Dedifferentiated amniotic fluid mesenchymal stem cell (primary cell): ENCODE data around the gene BCL2.

Experiments used
- DNase-seq: peaks from one replicate; pipeline ENCODE4 v3.0.0-alpha.2; 2016; ENCODE audit errors: extremely low spot score

BCL2 gene

DNA sequence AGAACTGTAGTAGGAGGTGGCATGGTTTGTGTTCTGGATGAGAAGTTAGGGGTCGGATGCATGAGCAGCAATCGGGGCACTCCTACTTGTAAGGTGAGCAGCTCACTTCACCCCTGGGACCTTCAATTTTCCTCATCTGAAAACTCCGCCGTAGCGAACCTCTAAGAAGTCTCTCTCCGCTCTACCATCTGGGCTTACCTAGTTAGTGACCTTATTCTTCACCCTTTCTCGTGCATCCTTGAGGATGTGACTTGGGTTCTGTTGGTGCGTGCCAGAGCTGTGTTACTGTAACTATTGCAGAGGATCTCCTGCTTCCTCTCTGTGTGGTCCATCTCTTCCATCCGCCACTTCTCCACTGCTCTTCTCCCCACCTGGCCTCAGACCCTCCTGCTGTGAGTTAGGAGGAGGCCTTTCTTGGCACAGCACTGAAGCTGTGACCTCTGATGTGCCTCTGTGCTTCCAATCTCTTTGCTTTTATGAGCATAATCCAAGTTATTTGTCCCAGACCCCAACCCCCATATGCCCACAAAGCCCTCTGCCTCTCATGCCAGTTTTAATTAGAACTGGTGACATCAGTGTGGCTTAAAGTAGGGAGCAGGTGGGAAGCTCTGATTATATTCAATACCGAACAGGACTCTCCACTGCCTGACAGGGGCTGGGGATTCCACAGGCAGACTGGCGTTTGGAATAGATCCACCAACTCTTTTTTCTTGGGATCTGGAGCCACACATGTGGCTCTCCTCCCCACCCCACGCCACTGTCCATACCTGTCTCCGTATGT is 178.4 kb downstream of the BCL2 start:
- no peak for DNase-seq

DNA sequence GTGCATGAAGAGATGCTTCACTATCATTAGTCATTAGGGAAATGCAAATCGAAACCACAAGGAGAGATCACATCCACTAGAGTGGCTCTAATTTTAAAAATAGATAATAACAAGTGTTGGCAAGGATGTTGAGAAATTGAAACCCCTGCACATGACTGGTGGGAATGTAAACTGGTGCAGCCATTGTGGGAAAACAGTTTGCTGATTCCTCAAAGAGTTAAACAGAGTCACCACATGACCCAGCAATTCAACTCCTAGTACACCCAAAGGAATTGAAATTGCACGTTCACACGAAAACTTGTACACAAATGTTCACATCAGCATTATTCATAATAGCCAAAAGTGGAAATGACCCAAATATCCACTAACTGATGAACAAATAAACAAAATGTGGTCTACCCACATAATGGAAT is 179.5 kb downstream of the BCL2 start:
- DNase-seq, result no peak

DNA sequence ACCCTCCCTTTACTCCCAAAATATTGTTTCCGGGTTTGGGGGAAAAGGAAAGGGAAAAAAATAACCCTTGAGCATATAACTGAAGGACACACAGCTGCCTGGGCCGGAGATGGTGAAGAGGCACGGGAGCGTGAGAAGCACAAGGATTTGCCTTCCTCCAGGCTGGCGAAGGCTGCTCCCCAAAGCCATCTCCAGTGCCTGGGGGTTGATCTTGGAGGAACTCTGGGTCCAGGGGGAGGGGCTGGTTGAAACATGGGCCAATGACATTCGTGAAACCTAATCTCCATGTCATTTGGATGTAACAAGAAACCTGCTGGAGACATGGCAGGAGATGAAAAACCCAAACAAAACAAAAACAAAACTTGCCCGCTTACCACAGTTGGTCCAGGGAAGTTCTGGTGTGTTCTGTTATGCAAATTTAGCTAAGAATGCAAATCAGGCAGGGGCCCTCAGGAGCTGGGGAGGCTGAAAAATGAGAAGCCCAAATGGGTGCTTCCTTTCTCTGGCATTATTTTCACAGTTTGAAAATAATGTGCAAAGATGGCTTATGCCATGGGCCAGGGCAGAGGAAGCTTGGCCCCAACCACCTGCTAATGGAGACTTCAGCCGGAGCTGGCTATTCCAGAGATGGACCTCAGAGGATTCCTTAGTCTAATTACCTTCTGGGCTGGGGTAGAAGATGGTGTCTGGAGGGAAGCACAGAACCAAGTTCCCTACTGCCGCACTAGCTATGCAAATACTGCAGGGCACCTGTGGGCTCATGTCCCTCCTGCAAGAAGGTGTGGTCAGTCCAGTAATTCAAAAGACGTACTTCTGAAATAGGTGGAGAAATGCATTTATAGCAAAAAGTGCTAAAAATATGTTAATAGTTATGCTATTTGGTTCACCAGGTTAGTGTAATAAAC is 180.9 kb downstream of the BCL2 start:
- no peak for DNase-seq

DNA sequence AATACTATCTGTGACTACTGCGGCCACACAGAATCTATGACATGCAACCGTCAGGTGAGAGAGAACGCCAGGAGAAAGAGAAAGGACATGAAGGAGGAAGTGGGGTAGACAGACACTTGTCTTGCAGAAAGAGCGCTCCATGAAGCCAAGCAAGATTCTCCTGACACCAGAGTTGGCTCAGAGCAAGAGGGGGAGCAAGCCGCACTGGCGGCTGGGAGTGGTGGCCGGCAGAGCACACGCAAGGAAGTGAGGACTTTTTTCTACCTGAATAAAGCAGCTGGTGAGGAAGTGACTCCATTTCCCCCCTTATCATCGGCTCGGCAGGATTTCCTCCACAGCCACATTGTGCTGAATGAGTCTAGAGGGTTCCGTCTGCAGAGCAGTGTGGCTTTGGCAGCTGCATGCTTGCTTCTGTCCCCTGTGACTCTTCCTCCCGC is 181.6 kb downstream of the BCL2 start:
- DNase-seq, result no peak

DNA sequence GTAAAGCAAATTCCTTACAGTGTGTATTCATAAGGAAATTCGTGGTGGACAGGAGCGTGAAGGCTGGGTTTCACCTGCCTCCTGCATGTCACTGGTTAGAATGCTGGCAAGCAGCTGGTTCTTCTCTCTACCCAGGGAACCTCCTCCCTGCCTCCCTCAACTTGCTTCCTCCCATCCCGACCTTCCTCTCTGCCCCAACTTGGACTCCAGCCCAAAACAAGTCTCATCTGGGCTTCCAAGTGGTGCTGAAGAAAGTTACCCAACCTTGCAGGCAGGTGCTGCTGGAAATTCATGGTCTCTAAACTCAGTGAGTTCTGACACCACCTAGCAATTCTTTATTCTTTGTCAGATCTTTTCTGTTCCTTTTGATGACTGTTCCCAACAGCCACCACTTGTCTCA is 184.5 kb downstream of the BCL2 start:
- DNase-seq, result no peak

DNA sequence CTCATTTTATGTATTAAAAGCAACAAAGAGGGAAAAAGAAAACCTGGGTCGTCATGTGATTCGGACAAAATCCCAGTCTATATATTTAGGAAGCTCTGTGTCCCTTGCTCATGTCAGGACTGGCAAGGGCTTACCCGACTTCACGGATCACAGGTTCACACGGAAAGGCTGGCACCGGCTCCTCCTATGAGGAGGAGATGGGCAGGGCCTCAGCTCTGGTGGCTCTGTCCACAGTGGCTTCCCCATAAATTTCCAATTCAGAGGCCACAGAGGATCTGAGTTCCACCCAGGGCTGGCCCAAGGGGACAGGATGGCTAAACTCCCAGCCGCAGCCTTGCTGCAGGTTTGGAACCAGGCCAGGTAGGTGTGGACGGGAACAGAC is 186.8 kb downstream of the BCL2 start:
- no peak for DNase-seq

DNA sequence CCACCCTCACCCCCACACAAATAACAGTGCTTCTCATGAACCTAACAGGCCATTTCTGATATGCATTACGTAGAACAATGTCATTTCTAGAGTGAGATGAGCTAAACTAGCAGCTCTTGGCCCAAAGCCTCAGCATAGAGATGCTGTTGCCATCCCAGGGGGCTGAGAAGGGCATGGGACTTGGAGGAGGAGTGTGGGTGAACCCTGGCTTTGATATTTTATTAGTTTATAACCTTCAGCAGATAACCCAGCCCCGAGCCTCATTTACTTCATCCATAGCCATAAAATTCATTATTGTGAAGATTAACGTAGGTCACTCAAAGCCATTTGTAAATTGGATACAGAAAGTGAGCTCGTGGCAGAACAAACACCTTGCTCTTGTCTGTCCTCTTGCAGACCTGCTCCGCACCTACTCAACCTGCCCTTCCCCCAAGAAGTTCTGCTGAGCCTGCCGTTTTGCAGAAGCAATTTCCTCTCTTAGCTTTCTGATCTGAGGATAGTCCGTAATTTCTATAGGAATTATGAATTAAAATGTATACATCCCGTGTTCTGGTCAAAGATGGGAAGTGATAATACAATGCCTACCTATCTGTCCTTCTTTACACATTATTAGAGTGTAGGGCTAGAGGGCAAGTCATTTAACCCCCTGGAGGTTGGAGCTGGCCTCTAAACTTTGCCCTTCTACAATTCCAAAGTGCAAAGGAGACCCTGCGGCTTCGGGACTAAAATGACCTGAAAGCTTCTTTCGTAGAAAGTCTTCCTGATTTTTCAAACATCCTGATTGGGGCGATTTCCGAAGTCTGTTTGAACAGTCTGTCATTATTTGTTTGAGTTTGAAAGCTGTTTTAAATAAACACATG is 187.4 kb downstream of the BCL2 start:
- no peak for DNase-seq

DNA sequence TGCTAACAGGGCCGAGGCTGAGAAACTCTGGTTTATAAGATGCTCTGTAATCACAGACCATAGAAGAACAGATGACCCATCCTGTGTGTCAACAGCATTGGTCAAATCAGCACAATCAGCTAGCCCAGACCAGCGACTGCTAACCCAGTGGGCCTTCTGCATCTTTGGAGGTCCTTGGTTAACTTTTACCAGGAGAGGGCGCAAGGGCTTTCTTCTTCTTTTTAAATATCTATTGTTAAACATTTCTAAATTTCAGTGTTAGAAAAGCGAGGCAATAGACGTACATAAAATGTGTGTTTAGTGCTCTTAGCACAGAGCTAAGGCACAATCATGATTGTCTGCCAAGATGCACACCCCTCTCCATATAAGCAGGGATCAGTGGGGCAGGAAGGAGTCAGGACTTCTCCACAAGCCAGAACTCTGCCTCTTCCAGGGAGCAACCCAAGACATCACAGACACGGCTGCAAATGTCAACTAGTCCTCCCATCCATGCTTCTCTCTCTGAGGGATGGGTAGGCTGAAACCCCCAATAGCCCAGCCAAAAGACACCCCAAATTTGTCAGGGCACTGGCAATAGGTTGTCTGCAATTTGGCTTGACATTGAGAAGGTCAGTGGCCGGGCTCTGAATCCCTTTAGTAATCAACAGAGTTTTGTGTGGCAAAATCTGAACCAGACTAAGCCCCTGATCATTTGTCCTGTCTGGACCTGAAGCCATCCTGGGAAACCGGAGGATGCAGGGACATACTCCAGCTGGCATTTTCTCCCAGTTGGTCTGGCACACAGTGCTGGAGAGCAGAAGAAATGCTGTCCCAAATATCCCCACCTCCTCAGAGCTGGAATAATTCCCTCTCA is 188.2 kb downstream of the BCL2 start:
- DNase-seq, result peak; percentile 70

DNA sequence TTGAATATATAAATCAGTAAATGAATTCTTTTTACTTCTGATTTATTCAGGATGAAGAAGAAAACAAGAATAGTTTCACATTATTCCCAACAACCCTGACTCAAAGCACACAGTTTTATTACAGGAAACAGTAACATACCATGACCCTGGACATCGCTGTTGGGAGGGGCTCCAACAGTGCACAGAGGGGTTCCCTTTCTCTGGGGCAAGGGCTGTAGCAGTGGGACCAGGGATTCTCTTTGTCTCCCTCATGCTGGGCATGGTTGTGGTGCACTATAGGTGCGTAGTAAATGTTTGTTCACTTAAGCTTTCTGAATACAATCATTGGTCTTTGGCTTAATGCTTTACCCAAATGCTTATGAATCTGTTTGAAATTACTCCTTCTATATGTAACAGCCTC is 189.4 kb downstream of the BCL2 start:
- DNase-seq, result no peak

DNA sequence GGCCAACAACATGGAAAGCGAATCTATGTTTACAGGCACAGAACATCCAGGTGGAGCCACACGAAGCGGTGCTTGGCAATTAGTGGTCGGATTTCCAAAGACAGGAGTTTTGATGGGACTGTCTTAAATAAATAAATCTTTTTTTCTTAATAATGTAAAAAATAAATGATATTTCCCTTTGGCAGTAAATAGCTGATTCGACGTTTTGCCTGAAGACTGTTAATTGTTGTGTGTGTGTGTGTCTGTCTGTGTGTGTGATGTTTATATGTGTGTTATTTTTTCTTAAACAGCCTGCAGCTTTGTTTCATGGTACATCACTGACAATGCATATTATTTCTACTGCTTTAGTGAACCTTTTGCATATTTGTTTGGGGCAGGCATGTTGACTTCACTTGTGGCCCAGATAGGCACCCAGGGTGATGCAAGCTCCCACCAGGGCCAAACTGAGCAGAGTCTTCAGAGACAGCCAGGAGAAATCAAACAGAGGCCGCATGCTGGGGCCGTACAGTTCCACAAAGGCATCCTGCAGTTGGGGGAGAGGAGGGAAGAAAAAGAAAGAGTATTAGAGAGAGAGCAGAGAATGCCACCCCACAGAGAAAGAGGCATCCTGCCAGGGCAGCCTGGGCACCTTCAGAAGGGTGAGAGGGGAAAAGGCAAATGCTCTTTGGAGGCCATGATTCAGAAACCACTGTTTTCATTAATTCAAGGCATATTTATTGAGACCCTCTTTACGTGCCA is 191.2 kb downstream of the BCL2 start:
- no peak for DNase-seq

DNA sequence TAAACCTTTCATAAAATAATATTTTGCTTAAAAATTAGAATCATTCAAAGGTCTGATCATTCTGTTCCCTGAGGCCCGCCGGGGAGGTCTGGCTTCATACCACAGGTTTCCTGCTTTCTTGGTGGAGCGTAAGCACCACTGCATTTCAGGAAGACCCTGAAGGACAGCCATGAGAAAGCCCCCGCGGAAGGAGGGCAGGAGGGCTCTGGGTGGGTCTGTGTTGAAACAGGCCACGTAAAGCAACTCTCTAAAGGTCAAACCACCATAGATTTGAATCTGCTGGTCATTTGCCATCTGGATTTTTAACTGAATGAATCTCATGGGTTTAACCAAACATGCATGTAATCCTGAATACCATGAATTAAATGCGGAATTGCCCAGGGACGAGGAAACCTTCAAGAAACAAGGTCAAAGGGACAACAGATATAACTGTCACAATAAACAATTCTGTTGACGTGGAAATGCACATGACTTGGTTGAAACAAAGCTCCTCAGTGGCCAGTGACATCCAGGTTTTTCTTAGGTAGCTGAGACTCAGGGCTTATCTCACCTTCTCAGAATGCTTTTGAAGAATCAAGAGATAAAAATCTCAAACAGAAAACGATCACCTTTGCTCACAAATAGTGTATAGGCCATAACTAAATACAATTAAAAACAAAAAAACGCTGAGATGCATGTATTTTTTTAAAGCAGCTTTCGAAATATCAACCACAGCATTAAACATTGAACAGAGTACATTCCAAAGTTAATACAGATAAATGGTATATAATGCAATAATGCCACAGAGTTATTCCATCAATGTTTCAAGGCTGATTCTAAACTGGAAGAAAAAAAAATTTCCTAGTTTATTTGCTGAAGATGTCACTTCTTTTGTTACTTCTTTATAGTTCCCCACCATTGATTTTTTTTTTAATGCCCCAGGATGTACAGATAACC is 193.2 kb downstream of the BCL2 start:
- no peak for DNase-seq

DNA sequence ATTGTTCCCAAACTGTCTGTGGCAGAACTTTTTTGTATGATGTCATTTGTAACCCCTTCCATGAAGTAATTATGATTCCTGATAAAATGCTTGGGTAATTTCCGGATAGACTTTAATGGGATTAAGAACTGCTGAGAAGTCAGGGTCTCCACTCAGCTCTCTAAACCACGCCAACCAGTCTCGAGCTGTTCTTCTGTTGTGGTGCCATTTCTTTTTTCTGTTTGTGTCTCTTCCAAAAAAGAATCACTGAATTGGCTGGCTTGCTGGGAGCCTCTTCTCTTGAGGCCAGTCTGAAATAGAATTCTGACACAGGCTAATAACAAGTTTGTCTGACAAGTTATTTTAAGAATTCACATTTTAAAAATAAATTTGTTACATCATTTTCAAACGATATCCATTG is 198.9 kb downstream of the BCL2 start:
- no peak for DNase-seq

DNA sequence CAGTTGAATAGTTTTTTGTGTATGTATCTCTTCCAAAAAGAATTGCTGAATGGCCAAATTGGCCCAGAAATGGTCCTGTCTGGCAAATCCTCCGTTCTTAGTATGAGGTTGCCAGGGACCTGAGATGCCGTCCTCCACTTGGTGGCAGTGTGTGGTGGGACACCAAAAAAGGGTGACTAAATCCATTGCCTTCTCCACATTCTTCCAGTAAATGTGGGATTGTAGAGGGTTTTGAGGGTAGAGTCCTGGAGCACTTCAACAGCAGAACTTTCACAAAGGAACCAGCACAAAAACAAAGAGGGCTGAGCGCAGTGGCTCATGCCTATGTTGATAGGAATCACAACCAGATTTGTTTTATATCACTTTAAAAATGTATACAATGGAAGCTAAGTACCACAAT is 199.9 kb downstream of the BCL2 start:
- DNase-seq, result peak; percentile 20

DNA sequence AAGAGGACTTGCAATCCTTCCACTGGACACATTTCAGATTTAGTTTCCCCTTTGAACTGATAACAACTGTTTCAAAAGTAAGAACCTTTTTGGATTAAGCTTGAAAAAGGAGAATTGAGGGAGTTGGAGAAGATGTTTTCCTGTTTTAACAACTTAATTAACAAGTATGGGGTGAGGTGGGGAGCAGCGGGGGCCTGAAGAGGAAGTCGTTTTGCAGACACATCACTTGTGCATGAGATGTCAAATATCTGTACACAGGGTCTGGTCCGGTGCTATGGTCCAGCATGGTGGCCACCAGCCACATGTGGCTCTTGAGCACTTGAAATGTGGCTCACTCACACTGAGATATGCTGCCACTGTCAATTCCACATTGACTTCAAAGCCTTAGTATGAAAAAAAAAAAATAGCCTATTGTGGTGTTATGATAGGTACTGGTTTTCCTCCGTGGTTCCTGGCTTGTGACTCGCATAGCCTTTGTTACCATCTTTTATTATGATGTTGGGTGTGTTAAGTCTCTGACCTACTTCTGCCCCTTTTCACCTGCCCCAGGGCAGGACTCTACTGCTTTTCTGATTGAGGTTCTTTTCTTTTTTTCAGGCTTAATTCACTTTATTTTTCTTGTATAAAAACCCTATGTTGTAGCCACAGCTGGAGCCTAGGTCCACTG is 205.5 kb downstream of the BCL2 start:
- no peak for DNase-seq

DNA sequence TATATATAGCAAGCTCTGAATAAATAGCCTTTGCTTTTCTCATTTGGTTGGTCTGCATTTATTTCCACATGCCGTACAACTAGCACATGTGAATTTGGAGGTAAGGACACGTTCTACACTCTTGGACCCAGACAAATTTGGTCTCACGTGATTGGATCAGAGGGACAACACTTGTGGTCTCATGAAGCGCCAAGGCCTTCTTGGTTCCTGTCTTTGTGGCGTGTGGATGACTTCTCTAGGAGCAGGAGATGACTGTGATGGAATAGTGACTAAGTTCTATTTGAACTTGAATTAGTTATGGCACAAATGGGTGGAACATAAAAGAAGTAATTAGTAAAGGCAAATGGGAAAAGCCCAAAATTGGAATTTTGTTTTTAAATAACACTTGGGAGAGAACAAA is 206.9 kb downstream of the BCL2 start:
- no peak for DNase-seq

DNA sequence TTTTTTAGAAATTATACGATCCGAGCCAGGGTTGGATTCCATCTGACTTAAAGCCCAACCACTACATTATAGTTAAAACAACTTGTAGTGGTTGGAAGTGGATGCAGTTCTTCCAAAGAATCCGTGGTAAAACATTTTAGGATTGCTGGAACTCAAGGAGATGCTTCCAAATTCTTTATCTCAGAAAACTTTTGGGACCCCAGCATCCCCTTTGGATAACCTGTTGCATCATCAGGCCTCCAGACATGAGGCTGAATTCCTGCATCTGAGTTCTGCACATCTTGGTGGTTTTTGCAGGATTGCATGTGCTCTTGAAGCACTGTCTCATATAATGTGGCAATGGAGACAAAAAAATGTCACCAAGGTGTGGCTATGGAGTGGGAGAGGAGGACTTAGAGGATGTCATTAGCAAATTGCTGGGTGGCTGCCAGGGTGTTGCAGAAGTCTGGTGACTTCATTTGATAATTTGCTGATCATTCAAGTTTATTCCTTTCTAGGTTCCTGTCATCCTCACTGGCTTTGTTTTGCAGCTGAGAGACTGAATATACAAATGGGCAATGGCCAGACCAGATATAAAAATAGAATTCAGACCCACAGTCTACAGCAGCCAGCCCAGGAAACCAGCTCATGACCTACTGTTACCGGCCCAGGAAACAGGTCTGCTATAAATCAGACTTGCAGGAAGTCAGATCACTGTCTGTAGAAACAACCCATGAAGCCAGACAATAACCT is 207.7 kb downstream of the BCL2 start:
- no peak for DNase-seq

DNA sequence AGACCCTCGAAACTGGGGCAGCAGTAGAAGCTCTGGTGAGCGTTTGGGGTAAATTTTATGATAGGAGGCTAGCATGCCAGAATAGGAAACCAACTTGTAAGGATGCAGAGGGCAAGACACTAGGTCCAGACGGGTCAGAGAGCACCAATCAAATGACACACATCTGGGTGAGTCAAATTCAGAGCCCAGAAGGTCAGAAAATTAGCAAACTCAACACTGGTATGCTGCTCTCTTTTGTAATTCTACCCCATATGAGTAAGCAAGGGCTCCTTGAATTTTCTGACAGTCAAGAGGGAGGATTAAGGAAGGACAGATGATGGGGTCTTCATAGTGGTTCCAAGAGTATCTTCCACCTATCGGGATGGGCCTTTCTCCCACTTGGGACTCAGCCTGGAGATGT is 209.8 kb downstream of the BCL2 start:
- no peak for DNase-seq

DNA sequence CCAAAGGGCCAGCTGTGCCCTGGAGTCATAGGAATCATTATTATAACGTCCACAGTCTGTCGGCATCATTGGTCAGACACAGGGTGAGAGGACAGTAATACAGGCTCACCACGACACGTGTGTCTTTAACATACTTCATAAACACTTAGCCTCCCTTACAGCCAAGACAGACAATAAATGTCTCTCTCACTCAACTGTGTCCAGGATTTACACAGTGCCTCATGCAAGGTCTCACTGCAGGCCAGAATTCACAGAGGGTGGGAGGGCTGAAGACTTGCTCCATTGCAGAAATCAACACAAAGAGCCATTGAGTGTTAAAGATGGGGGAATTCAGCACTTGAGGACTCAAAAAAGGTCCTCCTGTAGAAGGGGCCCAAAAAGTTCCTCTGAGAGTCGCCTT is 210.5 kb downstream of the BCL2 start:
- no peak for DNase-seq
